Activated naive CD4-positive, alpha-beta T cell treated with anti-CD3 and anti-CD28 coated beads, Interleukin-2, amount 50 U/mL, for 72 hours (primary cell): Measurements from ENCODE around the gene TMEM190. TPM values are rescaled to one million over a fixed set of nuclear protein-coding genes. Genes with fewer than 3 reads are reported as not detected.
"Not testable (repeated sequence)": the region's sequence is repeated elsewhere in the genome, so short reads cannot be mapped to it uniquely, and the experiment has no call there.

Experiments used
- ATAC-seq, 2 donors: fragments of 150-1000 bp; cut with Tn5 transposase; 2 replicates each; pipeline ENCODE4 v1.10.0; 2021; ENCODE audit warnings: mild to moderate bottlenecking in 2 of 2, moderate library complexity in 2 of 2
- DNase-seq, 2 donors: peaks; one replicate each; pipeline ENCODE4 v3.0.0; 2021 to 2022; ENCODE audit warnings: low spot score in 2 of 2
- H3K27ac Mint-ChIP-seq, 2 donors: one replicate each; pipeline ENCODE4 v1.8.0; 2022; ENCODE audit warnings: mild to moderate bottlenecking in 2 of 2, mixed read lengths in 2 of 2
- H3K36me3 Mint-ChIP-seq, 2 donors: one replicate each; pipeline ENCODE4 v1.8.0; 2022; ENCODE audit warnings: mixed read lengths in 2 of 2
- H3K9me3 Mint-ChIP-seq, 2 donors: one replicate each; pipeline ENCODE4 v1.8.0; 2022; ENCODE audit warnings: mixed read lengths in 2 of 2
- total RNA-seq, 2 donors: library from RNA; stranded (reverse); gene quantifications; one replicate each; pipeline ENCODE4 v1.2.3, GENCODE V29; 2022

TMEM190 gene
- total RNA-seq, 2 donors from 2014 or later = not detected

DNA sequence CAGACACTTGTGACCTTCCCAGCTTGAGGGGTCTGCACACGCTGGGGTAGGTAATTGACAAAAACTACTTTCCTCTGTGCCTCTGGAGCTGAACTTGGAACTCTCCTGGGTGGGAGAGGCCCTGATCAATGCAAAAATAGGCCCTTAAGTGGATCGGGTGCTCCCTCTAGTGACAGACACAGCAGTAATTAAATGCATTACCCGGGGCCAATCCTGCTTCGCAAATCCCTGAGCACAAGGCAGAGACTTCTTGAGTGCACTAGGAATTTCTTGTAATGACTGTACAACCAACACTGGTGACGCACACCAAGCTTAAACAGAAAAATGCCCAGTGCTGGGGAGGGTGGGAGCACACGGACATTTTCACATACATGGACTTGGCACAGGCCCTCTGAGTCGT lies 41.6 kb downstream of the TMEM190 start:
- ATAC-seq (peak; percentile 81 to 84), DNase-seq (peak in 1 of 2 donors; percentile 61)
- H3K27ac Mint-ChIP-seq = no peak overlapping the region
- no peaks in the 10 kb centered on the region for H3K36me3 Mint-ChIP-seq
- H3K9me3 Mint-ChIP-seq = no peaks in the 10 kb centered on the region

- ATAC-seq (no peak), DNase-seq (no peak)
- H3K9me3 Mint-ChIP-seq = no peaks in the 10 kb centered on the region
- no peak overlapping the region for H3K27ac Mint-ChIP-seq
- H3K36me3 Mint-ChIP-seq = no peaks in the 10 kb centered on the region
Measured at GRCh38 chr19:55419103-55419502, 42.5 kb downstream of the TMEM190 start.

DNA sequence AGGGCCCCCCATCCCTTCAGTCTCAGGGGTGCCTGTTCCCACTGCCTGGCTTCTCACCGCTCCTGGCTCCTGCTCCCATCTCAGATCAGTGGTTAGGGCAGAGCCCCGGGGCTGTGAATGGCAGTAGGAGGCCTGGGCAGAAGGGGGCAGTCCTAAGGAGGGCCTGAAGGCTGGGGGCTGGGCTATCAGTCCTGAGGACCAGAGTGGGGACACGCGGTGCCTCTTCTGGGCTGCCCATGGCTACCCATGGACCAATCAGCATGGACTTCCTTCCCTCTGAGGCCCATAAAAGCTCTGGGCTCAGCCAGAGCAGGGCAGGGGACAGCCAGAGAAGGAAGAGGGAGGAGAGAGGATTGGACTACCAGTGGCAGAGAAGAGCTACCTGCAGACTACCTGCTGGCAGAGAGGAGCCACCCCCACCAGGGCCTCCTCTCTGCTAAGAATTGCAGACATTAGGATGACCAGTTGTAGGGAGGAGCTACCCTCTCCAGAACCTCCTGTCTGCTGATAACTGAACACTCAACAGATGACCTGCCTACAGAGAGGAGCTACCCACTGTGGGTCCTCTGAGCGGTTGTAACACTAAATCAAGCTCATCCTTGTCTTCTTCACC lies 43.1 kb downstream of the TMEM190 start:
- H3K27ac Mint-ChIP-seq = peak overlapping the region in 1 of 2 donors; percentile 48
- H3K36me3 Mint-ChIP-seq = no peaks in the 10 kb centered on the region
- ATAC-seq = no peak
- DNase-seq = no peak
- H3K9me3 Mint-ChIP-seq = no peaks in the 10 kb centered on the region

DNA sequence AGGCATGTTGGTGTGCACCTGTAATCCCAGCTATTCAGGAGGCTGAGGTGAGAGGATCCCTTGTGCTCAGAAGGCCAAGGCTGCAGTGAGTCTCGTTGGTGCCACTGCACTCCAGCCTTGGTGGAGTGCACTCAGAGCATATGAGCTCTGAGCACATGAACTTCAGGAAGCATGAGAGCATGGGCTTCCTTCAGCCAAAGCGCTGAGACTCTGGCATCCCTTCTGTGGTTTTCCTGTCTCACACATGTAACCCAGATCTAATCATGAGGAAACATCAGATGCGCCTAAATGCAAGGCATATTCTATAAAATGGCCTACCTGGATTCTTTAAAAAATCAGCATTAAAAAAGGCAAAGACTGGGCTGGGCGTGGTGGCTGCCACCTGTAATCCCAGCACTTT lies 44.7 kb downstream of the TMEM190 start:
- not testable (repeated sequence) for DNase-seq, H3K27ac Mint-ChIP-seq, H3K9me3 Mint-ChIP-seq, H3K36me3 Mint-ChIP-seq
- peak in 1 of 2 donors; percentile 44 for ATAC-seq

DNA sequence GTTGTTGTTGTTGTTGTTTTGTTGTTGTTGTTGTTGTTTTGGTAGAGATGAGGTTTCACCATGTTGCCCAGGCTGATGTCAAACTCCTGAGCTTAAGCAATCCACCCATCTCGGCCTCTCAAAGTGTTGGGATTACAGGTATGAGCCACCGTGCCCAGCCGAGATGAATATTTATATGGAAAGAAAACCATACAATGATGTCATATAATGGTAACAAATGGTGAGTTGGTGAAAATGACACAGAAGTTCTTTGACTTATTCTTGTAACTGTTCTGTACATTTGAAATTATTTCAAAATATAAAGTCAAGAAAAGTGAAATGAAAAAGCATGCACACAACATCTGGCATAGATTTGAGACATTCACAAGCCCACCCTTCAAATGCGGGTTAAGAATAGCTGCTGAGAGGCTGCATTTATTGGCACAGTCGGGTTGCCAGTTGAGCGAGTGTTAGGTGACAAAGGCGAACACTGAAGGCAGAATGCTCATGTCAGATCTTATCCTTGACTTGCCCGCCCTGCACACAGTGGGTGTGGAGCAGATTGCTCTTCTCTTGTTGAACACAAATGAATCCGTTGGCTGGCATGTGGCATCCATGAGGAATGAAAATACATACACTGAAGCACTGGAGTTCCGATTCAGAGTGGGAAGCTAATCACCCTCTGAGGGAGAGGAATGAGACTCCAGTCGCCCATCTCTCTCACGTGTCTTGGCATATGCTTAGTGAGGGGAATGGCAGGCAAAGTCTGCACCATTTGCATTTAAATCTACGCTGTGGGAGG lies 46.8 kb downstream of the TMEM190 start:
- Mint-ChIP-seq H3K27ac (no peak overlapping the region), H3K36me3 (no peaks in the 10 kb centered on the region), H3K9me3 (no peaks in the 10 kb centered on the region)
- ATAC-seq = no peak
- no peak for DNase-seq

GRCh38 chr19:55424518-55424917 lies 47.9 kb downstream of the TMEM190 start:
- H3K27ac Mint-ChIP-seq = no peak overlapping the region
- H3K36me3 Mint-ChIP-seq = no peaks in the 10 kb centered on the region
- H3K9me3 Mint-ChIP-seq = no peaks in the 10 kb centered on the region
- ATAC-seq (no peak), DNase-seq (no peak)

DNA sequence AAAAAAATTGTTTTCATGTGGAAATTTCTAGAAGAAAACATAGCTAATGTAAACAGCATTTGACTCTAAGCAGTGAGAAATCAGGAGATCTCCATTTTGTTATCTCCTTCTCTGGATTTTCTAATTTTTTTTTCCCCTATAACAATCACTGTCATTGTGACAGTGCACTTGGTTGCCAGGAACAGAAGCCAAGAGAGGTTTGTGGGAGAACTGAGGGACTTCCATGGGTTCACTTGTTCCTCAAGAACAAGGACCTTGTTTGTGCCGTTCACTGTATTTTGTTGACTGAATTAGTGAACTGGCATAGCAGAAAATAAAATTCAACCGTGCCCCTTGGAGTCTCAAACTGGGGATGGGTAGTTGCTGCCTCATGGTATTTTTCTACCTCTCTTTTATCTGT lies 49.4 kb downstream of the TMEM190 start:
- DNase-seq = no peak
- no peak for ATAC-seq
- peaks cover 0 to 1% of the 10 kb centered on the region in 2 donors for H3K9me3 Mint-ChIP-seq
- H3K36me3 Mint-ChIP-seq = peaks cover 0 to 4% of the 10 kb centered on the region in 2 donors
- H3K27ac Mint-ChIP-seq = no peak overlapping the region

Other genes with a start within 250 kb of the TMEM190 start
- gene TNNT1, start 227.6 kb upstream of the TMEM190 start, total RNA-seq = 1 to 10 TPM in 1 of 2 donors, not detected in 1; 1.3 TPM
- not detected for gene TNNI3, start 219.1 kb upstream of the TMEM190 start, total RNA-seq
- gene DNAAF3, start 210.2 kb upstream of the TMEM190 start, total RNA-seq = under 1 TPM; 0.55 to 0.95 TPM
- not detected for gene SYT5, start 196.5 kb upstream of the TMEM190 start, total RNA-seq
- gene PTPRH, start 167.3 kb upstream of the TMEM190 start, total RNA-seq = under 1 TPM in 1 of 2 donors, not detected in 1; 0.19 TPM
- 1 to 10 TPM; 7.7 to 8.1 TPM for gene TMEM86B, start 148.1 kb upstream of the TMEM190 start, total RNA-seq
- gene PPP6R1, start 117.8 kb upstream of the TMEM190 start, total RNA-seq = 100 to 1,000 TPM; 160 to 225 TPM
- 10 to 100 TPM; 24.9 to 40.8 TPM for gene HSPBP1, start 96.7 kb upstream of the TMEM190 start, total RNA-seq
- gene BRSK1, start 92.8 kb upstream of the TMEM190 start, total RNA-seq = 1 to 10 TPM; 6.7 to 8.4 TPM
- not detected for gene TMEM150B, start 51.5 kb upstream of the TMEM190 start, total RNA-seq
- gene KMT5C, start 37.0 kb upstream of the TMEM190 start, total RNA-seq = 10 to 100 TPM; 30.7 to 56.2 TPM
- gene COX6B2, start 22.1 kb upstream of the TMEM190 start, total RNA-seq = under 1 TPM; 0.39 to 0.95 TPM
- gene GARIN5B, start 13.6 kb upstream of the TMEM190 start, total RNA-seq = not detected
- gene IL11, start 6.4 kb upstream of the TMEM190 start, total RNA-seq = under 1 TPM in 1 of 2 donors, not detected in 1; 0.32 TPM
- gene TMEM238, start 7.5 kb downstream of the TMEM190 start, total RNA-seq = 1 to 10 TPM; 4.5 to 7.8 TPM
- 1,000 to 10,000 TPM; 2,540 to 2,693 TPM for gene RPL28, start 9.1 kb downstream of the TMEM190 start, total RNA-seq
- gene UBE2S, start 31.0 kb downstream of the TMEM190 start, total RNA-seq = 100 to 1,000 TPM; 192 to 343 TPM
- not detected for gene SHISA7, start 66.5 kb downstream of the TMEM190 start, total RNA-seq
- 10 to 100 TPM; 22.1 to 41.5 TPM for gene ISOC2, start 84.8 kb downstream of the TMEM190 start, total RNA-seq
- gene C19orf85, start 87.9 kb downstream of the TMEM190 start, total RNA-seq = not detected
- gene ZNF628, start 99.8 kb downstream of the TMEM190 start, total RNA-seq = 10 to 100 TPM in 1 of 2 donors, 1 to 10 TPM in 1; 7.4 to 14.2 TPM
- gene NAT14, start 108.4 kb downstream of the TMEM190 start, total RNA-seq = 10 to 100 TPM in 1 of 2 donors, 1 to 10 TPM in 1; 5.1 to 18.2 TPM
- gene SSC5D, start 111.6 kb downstream of the TMEM190 start, total RNA-seq = under 1 TPM; 0.39 to 0.53 TPM
- not detected for gene SBK2, start 160.3 kb downstream of the TMEM190 start, total RNA-seq
- not detected for gene SBK3, start 168.7 kb downstream of the TMEM190 start, total RNA-seq
- 10 to 100 TPM in 1 of 2 donors, 1 to 10 TPM in 1; 8.7 to 10.1 TPM for gene ZNF579, start 204.0 kb downstream of the TMEM190 start, total RNA-seq
- 10 to 100 TPM; 10.2 to 12.3 TPM for gene FIZ1, start 222.7 kb downstream of the TMEM190 start, total RNA-seq
- 10 to 100 TPM; 21.4 to 29.7 TPM for gene ZNF524, start 223.5 kb downstream of the TMEM190 start, total RNA-seq
- 10 to 100 TPM; 13.7 to 15.5 TPM for gene ZNF865, start 228.8 kb downstream of the TMEM190 start, total RNA-seq
- gene ZNF784, start 247.7 kb downstream of the TMEM190 start, total RNA-seq = 1 to 10 TPM; 3.6 to 3.9 TPM